Stimulated activated CD8-positive, alpha-beta memory T cell treated with anti-CD3 and anti-CD28 coated beads, Interleukin-4, amount 100 ng/mL, for 4 hours (primary cell): ENCODE data around the gene C15orf39.
"Not testable (repeated sequence)": the region's sequence is repeated elsewhere in the genome, so short reads cannot be mapped to it uniquely, and the experiment has no call there.

Experiments
- DNase-seq, 2 donors: peaks; one replicate each; pipeline ENCODE4 v3.0.0-alpha.2; 2020; ENCODE audit warnings: low read depth in 2 of 2, low spot score in 1 of 2

C15orf39 gene

DNA sequence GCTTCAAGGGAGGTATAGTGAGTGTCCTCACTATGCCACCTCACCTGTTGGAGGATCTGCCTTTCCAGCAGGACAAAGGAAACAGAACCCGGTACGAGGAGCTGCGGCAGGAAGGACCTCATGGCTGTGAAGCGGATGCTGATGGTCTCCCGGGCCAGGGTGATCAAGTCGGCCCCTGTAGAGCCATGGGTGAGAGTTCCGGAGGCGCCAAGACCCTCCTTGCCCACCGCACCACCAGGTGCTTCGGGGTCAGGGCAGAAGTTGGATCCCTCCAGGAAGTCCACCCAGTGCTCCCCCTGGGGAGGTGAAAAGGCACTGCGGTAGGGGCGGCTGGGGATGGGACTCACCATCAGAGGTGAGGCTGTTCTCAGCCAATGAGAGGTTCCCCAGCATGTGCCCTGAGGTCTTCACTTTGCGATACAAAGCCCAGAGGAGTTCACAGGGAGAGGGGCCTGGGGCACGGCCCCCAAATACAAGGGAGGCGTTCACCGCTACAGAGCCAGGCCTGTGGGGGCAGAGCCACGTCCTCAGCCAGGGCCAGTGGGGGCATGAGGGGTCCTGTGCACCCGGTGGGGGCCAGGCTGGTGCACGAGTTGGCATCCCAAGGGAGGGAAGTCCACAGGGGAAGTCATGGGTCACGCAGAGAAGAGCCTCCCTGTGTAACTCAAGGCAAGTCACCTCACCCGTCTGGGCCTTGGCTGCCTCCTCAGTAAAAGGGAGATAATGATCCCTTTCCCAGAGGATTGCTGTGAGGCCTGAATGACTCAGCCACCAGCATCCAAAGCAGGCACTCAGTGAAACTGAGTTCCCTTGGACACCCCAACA is 27.7 kb downstream of the C15orf39 start:
- no peak for DNase-seq

DNA sequence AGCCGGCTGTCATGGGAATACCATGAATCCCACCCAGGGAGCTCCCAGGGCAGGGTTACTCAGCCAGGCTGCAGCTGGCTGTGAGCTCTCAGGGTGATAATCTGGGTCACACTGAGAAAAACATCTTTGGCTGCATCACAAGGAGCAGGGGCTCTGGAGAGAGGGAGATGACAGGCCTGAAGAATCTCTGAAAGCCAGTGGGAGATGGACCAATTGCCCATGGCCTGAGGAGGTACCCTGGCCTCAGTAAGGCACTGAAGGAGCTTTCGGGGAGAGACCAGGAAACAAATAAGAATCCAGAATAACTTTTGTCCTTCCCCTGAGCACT is 28.3 kb downstream of the C15orf39 start:
- DNase-seq = no peak

GRCh38 chr15:75230551-75231371 is 29.1 kb downstream of the C15orf39 start:
- DNase-seq = no peak

- DNase-seq = no peak
Measured at GRCh38 chr15:75231836-75232235, 30.2 kb downstream of the C15orf39 start.

DNA sequence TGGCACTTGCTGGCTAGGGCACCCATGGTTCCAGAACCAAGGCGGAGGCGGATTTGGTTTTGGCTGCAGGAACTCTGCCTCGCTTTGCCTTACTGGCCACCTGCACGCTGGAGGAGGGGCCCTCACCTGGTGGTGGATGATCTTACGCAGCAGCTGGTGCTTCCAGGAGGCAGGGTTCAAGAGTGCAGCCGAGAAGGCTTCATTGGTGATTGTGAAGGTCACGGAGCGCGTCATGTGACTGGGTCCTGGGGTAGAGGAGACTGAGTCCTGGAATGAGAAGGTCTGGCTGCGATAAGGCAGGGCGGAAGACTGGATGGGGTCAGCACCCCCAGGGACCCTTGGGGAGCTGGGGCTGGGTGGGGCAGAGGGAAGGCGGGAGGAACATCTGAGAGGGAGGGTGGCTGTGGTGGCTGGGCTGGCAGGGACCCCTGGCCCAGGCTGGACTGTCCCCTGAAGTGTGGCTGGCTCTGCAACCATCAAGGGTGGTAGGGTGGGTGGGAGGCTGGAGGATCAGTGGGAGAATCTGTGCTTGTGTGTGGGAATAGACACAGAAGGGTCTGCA is 30.7 kb downstream of the C15orf39 start:
- DNase-seq = no peak

DNA sequence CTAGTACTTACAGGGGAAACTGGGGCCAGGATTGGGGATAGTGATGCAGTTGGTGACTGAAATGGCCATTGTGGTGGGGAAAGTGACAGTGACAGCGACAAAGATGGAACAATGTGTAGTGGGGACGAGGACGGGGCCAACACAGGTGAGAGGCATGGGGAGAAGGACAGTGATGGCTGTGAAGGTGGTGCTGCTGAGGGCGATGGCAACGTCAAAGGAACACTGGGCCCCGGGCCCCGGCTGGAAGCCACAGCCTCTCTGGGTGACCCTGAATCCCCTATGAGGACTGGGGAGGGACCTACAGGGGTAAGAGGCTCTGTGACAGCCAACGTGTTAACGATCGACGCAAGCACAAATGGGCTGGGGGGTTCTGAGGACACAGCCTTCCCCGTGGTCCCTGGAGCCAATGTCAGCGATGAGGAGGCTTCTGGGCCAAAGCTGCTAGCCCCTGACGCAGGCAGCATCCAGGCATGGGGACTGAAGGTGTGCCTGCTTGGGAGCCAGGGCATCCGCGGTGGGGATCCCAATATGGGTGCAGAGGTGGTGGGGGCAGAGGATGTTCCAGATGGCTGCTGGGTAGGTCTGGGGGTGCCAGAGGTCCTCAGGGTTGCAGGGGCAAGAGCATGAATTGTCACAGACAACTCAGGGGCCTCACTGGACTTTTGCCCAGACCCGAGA is 31.3 kb downstream of the C15orf39 start:
- no peak for DNase-seq

- no peak for DNase-seq
Measured at GRCh38 chr15:75233504-75234190, 32.0 kb downstream of the C15orf39 start.

- DNase-seq = no peak
Measured at GRCh38 chr15:75234191-75234810, 32.6 kb downstream of the C15orf39 start.

- no peak for DNase-seq
Measured at GRCh38 chr15:75235051-75235673, 33.5 kb downstream of the C15orf39 start.

DNA sequence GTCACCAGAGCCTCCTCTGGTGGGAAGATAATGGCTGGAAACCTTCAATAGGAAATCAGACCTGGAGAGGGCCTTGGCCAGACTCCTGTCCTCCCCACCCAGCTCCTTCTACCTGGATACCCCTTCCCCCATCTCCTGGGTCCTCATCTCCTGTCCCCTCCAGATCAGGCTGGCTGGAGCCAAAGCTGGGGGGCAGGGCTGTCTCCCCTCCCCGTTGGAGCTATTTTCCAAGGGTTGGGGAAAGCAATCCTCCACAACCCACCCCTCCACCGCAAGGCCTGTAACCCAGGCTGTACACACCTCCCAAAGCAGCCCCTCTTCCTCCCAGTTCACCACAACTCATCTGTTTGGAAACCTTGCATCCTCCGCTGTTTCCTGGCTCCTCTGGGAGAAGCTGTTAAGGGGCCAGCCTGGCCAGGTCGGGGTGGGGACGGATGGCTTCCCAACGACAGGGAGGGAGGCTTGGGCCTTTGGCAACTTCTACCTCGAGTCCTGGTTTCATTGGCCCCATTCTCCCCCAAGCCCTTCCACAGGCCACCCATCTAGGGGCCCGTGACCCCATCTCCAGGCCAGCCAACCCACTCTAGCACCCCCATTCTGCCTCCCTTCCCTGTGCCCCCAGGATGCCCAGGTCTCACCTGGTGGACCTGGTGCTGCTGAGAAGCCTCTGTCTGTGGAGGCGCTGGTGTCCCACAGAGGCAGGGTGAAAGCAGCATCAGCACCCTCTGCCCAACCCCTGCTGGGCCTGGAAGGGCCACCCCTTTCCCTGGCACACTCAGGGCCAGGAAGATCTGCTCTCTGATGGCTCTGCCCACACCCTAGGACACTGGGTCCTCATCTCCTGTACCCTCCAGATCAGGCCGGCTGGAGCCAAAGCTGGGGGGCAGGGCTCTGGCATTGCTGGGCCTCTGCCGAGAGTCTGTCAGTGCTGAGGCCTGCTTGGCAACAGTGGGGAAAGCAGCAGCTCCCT is 34.4 kb downstream of the C15orf39 start:
- DNase-seq = no peak

- no peak for DNase-seq
Measured at GRCh38 chr15:75237316-75237982, 35.8 kb downstream of the C15orf39 start.

DNA sequence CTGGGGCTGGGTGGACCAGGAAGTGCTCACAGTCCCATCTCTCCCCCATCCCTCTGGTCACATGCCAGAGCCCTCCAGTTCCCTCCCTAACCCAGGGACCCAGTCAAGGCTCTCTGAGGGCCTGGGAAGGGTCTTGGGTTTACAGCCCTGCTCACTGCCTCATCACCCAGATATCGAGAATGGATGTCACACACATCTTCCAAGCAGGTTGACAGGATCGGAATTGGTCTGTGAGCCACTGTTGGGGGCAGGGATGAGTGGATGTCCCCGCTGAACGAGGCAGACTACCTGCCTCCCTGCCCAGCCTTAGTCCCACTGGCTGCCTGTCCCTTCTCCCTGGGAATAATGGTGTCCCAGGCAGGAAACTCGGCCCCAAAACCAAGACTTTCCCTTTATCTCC is 36.5 kb downstream of the C15orf39 start:
- no peak for DNase-seq

GRCh38 chr15:75245741-75246140 is 44.1 kb downstream of the C15orf39 start:
- DNase-seq = not testable (repeated sequence)

GRCh38 chr15:75248991-75249390 is 47.3 kb downstream of the C15orf39 start:
- not testable (repeated sequence) for DNase-seq

- DNase-seq = no peak
Measured at GRCh38 chr15:75249726-75250125, 48.0 kb downstream of the C15orf39 start.

GRCh38 chr15:75251343-75251742 is 49.7 kb downstream of the C15orf39 start:
- DNase-seq = not testable (repeated sequence)

- not testable (repeated sequence) for DNase-seq
Measured at GRCh38 chr15:75252285-75252684, 50.6 kb downstream of the C15orf39 start.

DNA sequence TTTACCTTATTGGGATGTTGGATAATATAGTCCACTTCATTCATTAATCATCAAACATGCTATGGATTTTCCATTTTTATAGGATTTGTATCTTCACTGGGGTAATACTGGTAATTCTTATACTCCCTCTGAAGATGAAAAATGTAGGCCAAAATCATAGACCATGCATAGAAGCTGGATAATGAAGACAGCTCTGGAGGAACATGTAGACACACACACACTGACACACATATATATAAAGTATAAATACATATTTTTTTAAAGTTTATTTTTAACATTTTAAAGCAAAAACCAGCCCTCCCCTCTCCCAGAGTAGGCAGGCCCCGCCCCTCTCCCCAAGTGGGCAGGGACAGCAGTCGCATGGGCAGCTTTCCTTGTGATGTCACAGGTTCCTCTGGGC is 56.4 kb downstream of the C15orf39 start, which contains the start of gene GOLGA6C:
GOLGA6C (plus strand) TSS at position 301 of the 400 bp plus-strand sequence. CDS start 265 bp downstream, outside the sequence.
- DNase-seq = not testable (repeated sequence)
